ENCODE measurements around the gene TMEM185B.
"Not testable (repeated sequence)": the region's sequence is repeated elsewhere in the genome, so short reads cannot be mapped to it uniquely, and the experiment has no call there.

Gene TMEM185B

GRCh38 chr2:120251880-120252224 lies 28.7 kb upstream of the TMEM185B start:
- no peak for DNase-seq (ENCODE audit: low spot score)
- FAIRE-seq: no peak

- DNase-seq (ENCODE audit: low spot score) (no peak), FAIRE-seq (no peak)
Measured at GRCh38 chr2:120251078-120251477, 27.9 kb upstream of the TMEM185B start.

GRCh38 chr2:120250640-120251039 lies 27.4 kb upstream of the TMEM185B start:
- FAIRE-seq: no peak
- DNase-seq (ENCODE audit: low spot score): no peak

- no peak for FAIRE-seq
- DNase-seq (ENCODE audit: low spot score): no peak
Measured at GRCh38 chr2:120247851-120248250, 24.7 kb upstream of the TMEM185B start.

- FAIRE-seq (no peak), DNase-seq (ENCODE audit: low spot score) (no peak)
Measured at GRCh38 chr2:120246546-120247300, 23.5 kb upstream of the TMEM185B start.

GRCh38 chr2:120245520-120246332 lies 22.5 kb upstream of the TMEM185B start:
- no peak for FAIRE-seq
- no peak for DNase-seq (ENCODE audit: low spot score)

GRCh38 chr2:120244656-120245519 lies 21.7 kb upstream of the TMEM185B start:
- DNase-seq (ENCODE audit: low spot score) (no peak), FAIRE-seq (no peak)

GRCh38 chr2:120243875-120244553 lies 20.8 kb upstream of the TMEM185B start:
- FAIRE-seq (no peak), DNase-seq (ENCODE audit: low spot score) (no peak)

GRCh38 chr2:120243211-120243610 lies 20.0 kb upstream of the TMEM185B start:
- DNase-seq (ENCODE audit: low spot score) (peak; percentile 23), FAIRE-seq (no peak)

- DNase-seq (ENCODE audit: low spot score) (no peak), FAIRE-seq (no peak)
Measured at GRCh38 chr2:120241684-120242083, 18.5 kb upstream of the TMEM185B start.

- DNase-seq (ENCODE audit: low spot score): no peak
- no peak for FAIRE-seq
Measured at GRCh38 chr2:120240901-120241429, 17.8 kb upstream of the TMEM185B start.

- DNase-seq (ENCODE audit: low spot score) (peak; percentile 86), FAIRE-seq (peak; percentile 77)
Measured at GRCh38 chr2:120239488-120240287, 16.5 kb upstream of the TMEM185B start.

- DNase-seq (ENCODE audit: low spot score) (peak; percentile 89), FAIRE-seq (peak; percentile 84)
Measured at GRCh38 chr2:120238728-120239487, 15.7 kb upstream of the TMEM185B start.

- DNase-seq (ENCODE audit: low spot score) (peak; percentile 97), FAIRE-seq (peak; percentile 93)
Measured at GRCh38 chr2:120237491-120237902, 14.3 kb upstream of the TMEM185B start.

GRCh38 chr2:120236791-120237190 lies 13.6 kb upstream of the TMEM185B start:
- no peak for FAIRE-seq

GRCh38 chr2:120236316-120236715 lies 13.1 kb upstream of the TMEM185B start:
- DNase-seq (ENCODE audit: low spot score): no peak
- FAIRE-seq: no peak

More at GRCh38 chr2:120236791-120237190, 13.6 kb upstream of the TMEM185B start:
- no peak for DNase-seq (ENCODE audit: low spot score)

GRCh38 chr2:120235681-120236080 lies 12.5 kb upstream of the TMEM185B start:
- DNase-seq (ENCODE audit: low spot score) (no peak), FAIRE-seq (no peak)

- not testable (repeated sequence) for DNase-seq (ENCODE audit: low spot score); FAIRE-seq
Measured at GRCh38 chr2:120235158-120235557, 12.0 kb upstream of the TMEM185B start.

- FAIRE-seq: no peak
- no peak for DNase-seq (ENCODE audit: low spot score)
Measured at GRCh38 chr2:120233292-120233691, 10.1 kb upstream of the TMEM185B start.

Measured in RCC 7860 (cell line).